GM23248 (cell line): ENCODE data around the gene CD7.

Experiments used
- EZH2 ChIP-seq: fragments of 200-600 bp; sonication (generic); IDR thresholded peaks from 2 replicates; pipeline ENCODE4 v1.6.1; 2018; ENCODE audit warnings: antibody characterized with exemption, mild to moderate bottlenecking; ENCODE audit not compliant: insufficient read depth, poor library complexity, severe bottlenecking
- EZH2phosphoT487 ChIP-seq: fragments of 200-600 bp; sonication (generic); IDR thresholded peaks from 2 replicates; pipeline ENCODE4 v1.6.1; 2018; ENCODE audit warnings: antibody characterized with exemption, moderate library complexity, mild to moderate bottlenecking, low read depth; ENCODE audit not compliant: insufficient read depth

- no peak for TF ChIP-seq EZH2phosphoT487
- TF ChIP-seq EZH2 = no peak
Observed at GRCh38 chr17:82354804-82355308, 37.4 kb upstream of the CD7 start.
